Adipocyte (in vitro differentiated cells): Measurements from ENCODE around the gene PPP2R2D.

Source experiments
- DNase-seq: peaks from one replicate; pipeline ENCODE4 v3.0.0-alpha.2; 2015; ENCODE audit warnings: low read depth
- H3K27me3 ChIP-seq: replicated peaks from 2 replicates; pipeline ENCODE4 v1.7.0; 2013; ENCODE audit warnings: mild to moderate bottlenecking, low read length, moderate library complexity; ENCODE audit not compliant: control insufficient read depth, insufficient read depth
- H3K36me3 ChIP-seq: 2 replicates; pipeline ENCODE4 v1.7.0; 2013; ENCODE audit warnings: low read length, mild to moderate bottlenecking, moderate library complexity; ENCODE audit not compliant: control insufficient read depth, insufficient read depth, severe bottlenecking
- H3K4me1 ChIP-seq: 2 replicates; pipeline ENCODE4 v1.7.0; 2013; ENCODE audit warnings: mild to moderate bottlenecking, low read length, moderate library complexity; ENCODE audit not compliant: control insufficient read depth, insufficient read depth
- H3K4me3 ChIP-seq: 2 replicates; pipeline ENCODE4 v1.7.0; 2013; ENCODE audit warnings: mild to moderate bottlenecking, low read length, moderate library complexity
- H3K9ac ChIP-seq: 2 replicates; pipeline ENCODE4 v1.7.0; 2013; ENCODE audit warnings: mild to moderate bottlenecking, low read length, moderate library complexity
- H3K9me3 ChIP-seq: 2 replicates; pipeline ENCODE4 v1.7.0; 2013; ENCODE audit warnings: mild to moderate bottlenecking, low read length, moderate library complexity; ENCODE audit not compliant: control insufficient read depth

Gene PPP2R2D

GRCh38 chr10:131998050-131998844 is 97.4 kb downstream of the PPP2R2D start:
- H3K4me1 ChIP-seq: peaks cover 27% of the 10 kb centered on the region
- peaks cover 6% of the 10 kb centered on the region for H3K27me3 ChIP-seq
- DNase-seq: no peak
- peak overlapping the region; percentile 44 for H3K9ac ChIP-seq
- peak overlapping the region; percentile 46 for H3K4me3 ChIP-seq
- no peaks in the 10 kb centered on the region for H3K9me3 ChIP-seq
- no peaks in the 10 kb centered on the region for H3K36me3 ChIP-seq

GRCh38 chr10:131998845-131999681 is 98.3 kb downstream of the PPP2R2D start:
- Histone ChIP-seq H3K27me3 (peaks cover 14% of the 10 kb centered on the region), H3K4me1 (peaks cover 27% of the 10 kb centered on the region), H3K9ac (peak overlapping the region; percentile 44), H3K9me3 (no peaks in the 10 kb centered on the region), H3K4me3 (no peak overlapping the region), H3K36me3 (no peaks in the 10 kb centered on the region)
- DNase-seq: no peak

DNA sequence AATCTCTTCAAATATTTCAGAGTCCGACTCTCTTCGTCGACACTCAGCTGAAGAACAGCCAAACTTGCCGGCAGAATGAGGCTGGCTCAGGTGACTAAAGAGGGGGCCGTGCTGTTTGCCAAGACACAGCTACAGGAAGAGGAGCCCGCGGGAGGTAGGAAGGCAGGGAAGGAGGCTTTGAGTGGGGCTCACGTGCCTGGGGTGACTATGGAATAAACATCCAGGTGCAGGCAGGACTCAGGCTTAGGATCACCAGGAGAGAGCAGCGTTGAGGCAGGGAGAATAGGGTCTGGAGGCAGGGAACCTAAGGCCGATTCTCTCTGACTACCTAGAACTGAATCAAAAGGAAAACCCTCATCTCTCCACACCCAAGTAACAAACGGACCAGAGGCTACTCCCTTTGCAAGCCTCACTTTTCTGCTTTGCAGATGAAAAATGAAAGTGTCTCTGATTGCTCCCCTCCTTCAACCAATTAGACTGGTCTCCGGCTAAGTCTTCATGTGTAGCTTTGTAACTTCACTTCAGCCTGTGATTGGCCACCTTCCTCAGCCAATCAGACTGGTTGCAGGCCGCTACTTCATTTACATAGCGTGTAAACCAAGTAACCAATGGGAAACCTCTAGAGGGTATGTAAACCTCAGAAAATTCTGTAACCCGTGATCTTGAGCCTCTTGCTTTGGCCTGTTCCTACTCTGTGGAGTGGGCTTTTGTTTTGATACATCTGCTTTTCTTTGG is 100.6 kb downstream of the PPP2R2D start:
- peaks cover 24% of the 10 kb centered on the region for H3K4me1 ChIP-seq
- H3K4me3 ChIP-seq: no peak overlapping the region
- peaks cover 15% of the 10 kb centered on the region for H3K27me3 ChIP-seq
- no peaks in the 10 kb centered on the region for H3K36me3 ChIP-seq
- no peak for DNase-seq
- H3K9me3 ChIP-seq: peaks cover 11% of the 10 kb centered on the region
- no peak overlapping the region for H3K9ac ChIP-seq

GRCh38 chr10:132002004-132002403 is 101.2 kb downstream of the PPP2R2D start:
- no peak overlapping the region for H3K4me3 ChIP-seq
- H3K27me3 ChIP-seq: peaks cover 15% of the 10 kb centered on the region
- no peak for DNase-seq
- no peak overlapping the region for H3K9ac ChIP-seq
- no peaks in the 10 kb centered on the region for H3K36me3 ChIP-seq
- H3K9me3 ChIP-seq: peaks cover 11% of the 10 kb centered on the region
- peaks cover 18% of the 10 kb centered on the region for H3K4me1 ChIP-seq

DNA sequence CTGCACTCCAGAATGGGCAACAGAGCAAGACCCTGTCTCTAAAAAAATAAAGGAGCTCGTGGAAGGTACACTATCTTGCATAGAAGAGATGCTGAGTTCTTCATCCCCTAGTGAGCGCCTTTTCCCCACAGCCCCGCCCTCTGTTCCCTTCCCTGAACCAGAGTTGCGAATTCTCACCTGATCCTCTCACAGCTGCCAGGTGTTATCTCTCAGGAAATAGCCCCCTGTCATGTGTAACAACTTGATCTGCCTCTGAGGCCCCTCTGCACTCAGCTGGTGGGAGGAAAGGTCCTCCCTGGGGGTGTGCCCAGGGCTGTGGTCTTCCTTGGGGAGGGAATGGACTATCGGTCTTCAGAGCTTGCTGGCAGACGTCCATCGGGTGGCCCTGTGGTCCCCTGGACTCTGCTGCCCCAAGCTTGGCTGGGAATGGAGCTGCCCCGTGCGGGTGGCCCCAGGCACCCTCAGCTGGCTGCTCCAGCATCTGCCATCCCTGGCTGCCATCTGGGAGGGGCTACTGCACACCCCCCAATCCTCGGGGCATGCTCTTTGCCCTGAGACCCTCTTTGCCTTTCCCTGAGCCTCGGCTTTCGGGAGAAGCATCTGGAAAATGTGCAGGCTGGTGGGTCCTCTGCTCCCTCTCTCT is 102.6 kb downstream of the PPP2R2D start:
- Histone ChIP-seq H3K27me3 (peaks cover 20% of the 10 kb centered on the region), H3K9me3 (peaks cover 11% of the 10 kb centered on the region), H3K36me3 (no peaks in the 10 kb centered on the region), H3K4me1 (peaks cover 7% of the 10 kb centered on the region), H3K9ac (no peak overlapping the region), H3K4me3 (no peak overlapping the region)
- no peak for DNase-seq

- H3K27me3 ChIP-seq: peaks cover 25% of the 10 kb centered on the region
- peaks cover under 1% of the 10 kb centered on the region for H3K4me1 ChIP-seq
- DNase-seq: no peak
- peaks cover 11% of the 10 kb centered on the region for H3K9me3 ChIP-seq
- H3K4me3 ChIP-seq: no peak overlapping the region
- H3K9ac ChIP-seq: no peak overlapping the region
- no peaks in the 10 kb centered on the region for H3K36me3 ChIP-seq
Observed at GRCh38 chr10:132004052-132004451, 103.2 kb downstream of the PPP2R2D start.

DNA sequence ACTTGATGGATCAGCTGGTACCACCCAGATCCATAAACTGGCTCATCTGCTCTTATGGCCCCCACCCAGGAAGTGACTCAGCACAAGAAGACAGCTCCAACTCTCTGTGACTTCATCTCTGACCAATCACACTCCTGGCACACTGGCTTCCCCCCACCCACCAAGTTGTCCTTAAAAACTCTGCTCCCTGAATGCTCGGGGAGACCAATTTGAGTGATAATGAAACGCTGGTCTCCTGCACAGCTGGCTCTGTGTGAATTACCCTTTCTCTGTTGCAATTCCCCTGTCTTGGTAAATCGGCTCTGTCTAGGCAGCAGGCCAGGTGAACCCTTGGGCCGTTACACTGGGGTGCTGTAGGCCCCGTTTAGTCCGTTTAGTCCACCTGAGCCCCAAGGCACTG is 104.3 kb downstream of the PPP2R2D start:
- Histone ChIP-seq H3K9ac (no peak overlapping the region), H3K4me3 (no peak overlapping the region), H3K36me3 (no peaks in the 10 kb centered on the region), H3K4me1 (no peaks in the 10 kb centered on the region), H3K9me3 (peaks cover 11% of the 10 kb centered on the region), H3K27me3 (peaks cover 25% of the 10 kb centered on the region)
- no peak for DNase-seq

- Histone ChIP-seq H3K9me3 (peaks cover 11% of the 10 kb centered on the region), H3K4me1 (peaks cover 10% of the 10 kb centered on the region), H3K36me3 (no peaks in the 10 kb centered on the region), H3K9ac (no peak overlapping the region), H3K4me3 (no peak overlapping the region), H3K27me3 (peaks cover 22% of the 10 kb centered on the region)
- no peak for DNase-seq
Observed at GRCh38 chr10:132006966-132007365, 106.2 kb downstream of the PPP2R2D start.

DNA sequence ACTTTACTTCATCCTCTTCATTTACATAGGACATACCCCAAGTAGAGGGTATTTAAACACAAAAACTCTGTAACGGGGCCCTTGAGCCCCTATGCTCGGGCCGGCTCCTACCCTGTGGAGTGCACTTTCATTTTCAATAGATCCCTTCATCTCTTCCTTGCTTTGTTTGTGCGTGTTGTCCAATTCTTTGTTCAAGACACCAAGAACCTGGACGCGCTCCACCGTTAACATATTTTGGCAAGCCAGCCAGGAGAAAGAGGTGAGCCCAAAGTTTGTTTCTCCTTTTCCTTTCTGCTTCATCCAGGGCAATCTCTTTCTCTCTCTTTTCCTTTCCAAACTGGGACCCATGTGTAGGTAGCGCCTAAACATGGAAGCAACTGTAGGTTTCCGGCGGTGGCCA is 106.9 kb downstream of the PPP2R2D start:
- peaks cover 11% of the 10 kb centered on the region for H3K9me3 ChIP-seq
- no peak for DNase-seq

More for the DNA sequence above, 106.9 kb downstream of the PPP2R2D start:
- no peak overlapping the region for H3K4me3 ChIP-seq
- H3K27me3 ChIP-seq: peaks cover 22% of the 10 kb centered on the region
- no peaks in the 10 kb centered on the region for H3K36me3 ChIP-seq
- no peak overlapping the region for H3K9ac ChIP-seq
- peaks cover 10% of the 10 kb centered on the region for H3K4me1 ChIP-seq
